Prostate gland (tissue), 2 donors: Measurements from ENCODE around the gene TBL2.

ENCODE experiments used
- CTCF ChIP-seq, 4 experiments: fragments of 200-600 bp in 2 of 4; fragments of 450-650 bp in 2 of 4; sonication (generic) in 2 of 4; IDR thresholded peaks; 1 replicate in 3 of 4; 2 replicates in 1 of 4; pipeline ENCODE4 v1.5.1; 2016 to 2019; ENCODE audit warnings: antibody characterized with exemption in 4 of 4, mild to moderate bottlenecking in 2 of 4, moderate library complexity in 2 of 4
- POLR2A ChIP-seq: fragments of 450-650 bp; IDR thresholded peaks from one replicate; pipeline ENCODE4 v1.6.1; 2016; ENCODE audit warnings: antibody characterized with exemption, mild to moderate bottlenecking
- POLR2AphosphoS5 ChIP-seq: sonication (generic); formaldehyde crosslinking; IDR thresholded peaks from one replicate; pipeline ENCODE4 v1.6.1; 2017; ENCODE audit warnings: antibody characterized with exemption

- no peak for TF ChIP-seq CTCF (IDR thresholded peaks at IDR 0.05)
- TF ChIP-seq POLR2AphosphoS5 = no peak
- TF ChIP-seq POLR2A = no peak
Measured at GRCh38 chr7:73530800-73531199, 47.6 kb downstream of the TBL2 start.
